Gastroesophageal sphincter (tissue), 3 donors: ENCODE results near the gene PDPR.
"Not testable (repeated sequence)": the region's sequence is repeated elsewhere in the genome, so short reads cannot be mapped to it uniquely, and the experiment has no call there.

Experiments used
- POLR2A ChIP-seq, 2 donors: fragments of 450-650 bp; IDR thresholded peaks; one replicate each; pipeline ENCODE4 v1.6.1; 2017; ENCODE audit warnings: antibody characterized with exemption in 2 of 2, mild to moderate bottlenecking in 2 of 2, moderate library complexity in 1 of 2
- TF ChIP-seq, protein P1 (sequence below), 4 experiments: fragments of 200-600 bp in 2 of 4; fragments of 450-650 bp in 2 of 4; sonication (generic) in 1 of 4; IDR thresholded peaks; one replicate each; pipeline ENCODE4 v1.5.1; 2017 to 2019; ENCODE audit warnings: antibody characterized with exemption in 4 of 4, mild to moderate bottlenecking in 2 of 4, moderate library complexity in 2 of 4

DNA sequence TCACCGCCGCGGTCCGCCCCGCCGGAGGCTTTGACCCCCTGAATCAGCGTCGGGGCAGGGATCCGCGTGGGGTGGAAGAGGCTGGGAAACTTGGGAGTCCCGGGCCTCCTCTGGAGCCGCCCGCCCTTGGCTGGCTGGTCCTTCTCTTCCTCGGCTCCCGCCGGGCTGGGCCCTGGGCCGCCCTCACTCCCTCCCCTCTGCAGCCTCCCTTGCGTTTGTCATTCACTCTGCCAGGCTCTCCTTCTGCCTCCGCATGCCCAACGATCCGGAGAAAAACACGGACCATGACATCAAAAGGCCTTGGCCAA is 74.4 kb downstream of the PDPR start:
- TF ChIP-seq, protein P1, sequence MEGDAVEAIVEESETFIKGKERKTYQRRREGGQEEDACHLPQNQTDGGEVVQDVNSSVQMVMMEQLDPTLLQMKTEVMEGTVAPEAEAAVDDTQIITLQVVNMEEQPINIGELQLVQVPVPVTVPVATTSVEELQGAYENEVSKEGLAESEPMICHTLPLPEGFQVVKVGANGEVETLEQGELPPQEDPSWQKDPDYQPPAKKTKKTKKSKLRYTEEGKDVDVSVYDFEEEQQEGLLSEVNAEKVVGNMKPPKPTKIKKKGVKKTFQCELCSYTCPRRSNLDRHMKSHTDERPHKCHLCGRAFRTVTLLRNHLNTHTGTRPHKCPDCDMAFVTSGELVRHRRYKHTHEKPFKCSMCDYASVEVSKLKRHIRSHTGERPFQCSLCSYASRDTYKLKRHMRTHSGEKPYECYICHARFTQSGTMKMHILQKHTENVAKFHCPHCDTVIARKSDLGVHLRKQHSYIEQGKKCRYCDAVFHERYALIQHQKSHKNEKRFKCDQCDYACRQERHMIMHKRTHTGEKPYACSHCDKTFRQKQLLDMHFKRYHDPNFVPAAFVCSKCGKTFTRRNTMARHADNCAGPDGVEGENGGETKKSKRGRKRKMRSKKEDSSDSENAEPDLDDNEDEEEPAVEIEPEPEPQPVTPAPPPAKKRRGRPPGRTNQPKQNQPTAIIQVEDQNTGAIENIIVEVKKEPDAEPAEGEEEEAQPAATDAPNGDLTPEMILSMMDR (IDR thresholded peaks at IDR 0.05), result not testable (repeated sequence)
- TF ChIP-seq POLR2A (IDR thresholded peaks at IDR 0.05), result not testable (repeated sequence)
